ENCODE data around the gene CCDC85A. TPM values are rescaled to one million over a fixed set of nuclear protein-coding genes. Genes with fewer than 3 reads are reported as not detected.

CCDC85A gene
- total and polyA plus RNA-seq, 2 of the 4 experiments (the other 2 are of a cell fraction): 1.1 to 2.2 TPM

- Histone ChIP-seq H3K27ac (ENCODE audit: insufficient read depth, low read length) (no peak overlapping the region), H2BK5ac (ENCODE audit: low read depth, low read length, poor library complexity, severe bottlenecking) (no peak overlapping the region), H3K14ac (replicated peaks; ENCODE audit: low read depth, low read length) (no peak overlapping the region), H3K36me3 (ENCODE audit: control insufficient read depth, insufficient read depth, low read length) (no peaks in the 10 kb centered on the region), H2BK15ac (ENCODE audit: low read depth, low read length) (no peak overlapping the region), H2AK9ac (replicated peaks; ENCODE audit: low read depth, low read length, poor library complexity) (no peak overlapping the region), H4K91ac (ENCODE audit: insufficient read depth, low read depth, low read length) (no peak overlapping the region), H4K5ac (ENCODE audit: low read depth, low read length) (no peak overlapping the region), H3K4me3 (ENCODE audit: insufficient read depth, low read depth, low read length) (no peak overlapping the region), H3K4me2 (ENCODE audit: low read depth, low read length) (no peak overlapping the region), H3K56ac (ENCODE audit: extremely low read depth, insufficient read depth, low read length) (no peak overlapping the region), H3K18ac (ENCODE audit: low read depth, low read length) (no peak overlapping the region), H3K79me1 (ENCODE audit: low read depth in 1 of 2, low read length in 2 of 2) (no peaks in the 10 kb centered on the region), H3K4me1 (ENCODE audit: control insufficient read depth, insufficient read depth, low read length) (no peaks in the 10 kb centered on the region), H3K4ac (ENCODE audit: low read depth, low read length) (no peak overlapping the region), H4K20me1 (ENCODE audit: insufficient read depth, low read length) (no peaks in the 10 kb centered on the region), H3K27me3 (ENCODE audit: control insufficient read depth, insufficient read depth, low read length) (no peaks in the 10 kb centered on the region), H3K9ac (ENCODE audit: low read depth, low read length) (no peak overlapping the region), H2BK120ac (ENCODE audit: low read depth, low read length) (no peak overlapping the region), H2AK5ac (ENCODE audit: low read depth, low read length) (no peak overlapping the region), H2BK20ac (ENCODE audit: low read depth, low read length) (no peak overlapping the region), H3K9me1 (ENCODE audit: insufficient read depth, low read length) (no peaks in the 10 kb centered on the region), H3K23ac (ENCODE audit: low read depth, low read length) (no peak overlapping the region), H3K9me3 (ENCODE audit: control insufficient read depth, insufficient read depth, low read length) (peaks cover 2% of the 10 kb centered on the region; the same call in 1 of the 2 replicates), H4K8ac (ENCODE audit: low read depth in 2 of 2, low read length in 2 of 2) (no peak overlapping the region), H2AFZ (replicated peaks; ENCODE audit: low read length, poor library complexity) (no peak overlapping the region)
- DNase-seq (no peak), ATAC-seq (ENCODE audit: low read depth) (no peak)
- POLR2A ChIA-PET (ENCODE audit: unreplicated experiment): no interaction called here
- WGBS, 2 experiments (ENCODE audit: extremely low coverage in 2 of 2, insufficient read length in 1 of 2): no CpG with 5 or more reads among the region's 3 CpGs
- CTCF ChIA-PET: no interaction called here
- TF ChIP-seq CHD1 (IDR thresholded peaks at IDR 0.05; ENCODE audit: low read depth, low read length) (no peak), RAD21 (IDR thresholded peaks at IDR 0.05; ENCODE audit: low read length) (no peak), ELK1 (IDR thresholded peaks at IDR 0.05; ENCODE audit: borderline replicate concordance, low read depth, low read length) (no peak), MAZ (IDR thresholded peaks at IDR 0.05; ENCODE audit: borderline replicate concordance, low read depth, low read length) (no peak), NFE2L2 (IDR thresholded peaks at IDR 0.05; ENCODE audit: low read depth, low read length) (no peak), BHLHE40 (IDR thresholded peaks at IDR 0.05; ENCODE audit: low read depth, low read length) (no peak)
- BruUV-seq (replicated peaks): no TSS peak
- intact Hi-C loops (cut with micrococcal nuclease) (no loop called here), in situ Hi-C loops (cut with MboI; ENCODE audit: low sequenced_read_pairs) (no loop called here), dilution Hi-C loops (cut with HindIII; ENCODE audit: low sequenced_read_pairs, unreplicated experiment) (no loop called here)
Measured at GRCh38 chr2:56267415-56267788, 83.6 kb downstream of the CCDC85A start.

Data from IMR-90 (cell line).